Measurements from ENCODE around the gene MLC1.
A peak's percentile ranks its signal among the peaks of the same experiment; 100 is the strongest.
"Not testable (repeated sequence)": the region's sequence is repeated elsewhere in the genome, so short reads cannot be mapped to it uniquely, and the experiment has no call there.

The MLC1 gene

GRCh38 chr22:50104141-50104544, 18.9 kb upstream of the MLC1 start:
- DNase-seq: no peak

GRCh38 chr22:50102946-50103345, 17.7 kb upstream of the MLC1 start:
- no peak for DNase-seq

- DNase-seq: no peak
These were observed 16.8 kb upstream of the MLC1 start for GRCh38 chr22:50101870-50102565.

- DNase-seq: no peak
These were observed 12.8 kb upstream of the MLC1 start for GRCh38 chr22:50098052-50098451.

- DNase-seq: no peak
These were observed 7.1 kb upstream of the MLC1 start for GRCh38 chr22:50092342-50092741.

- no peak for DNase-seq
These were observed 6.0 kb upstream of the MLC1 start for GRCh38 chr22:50091092-50091768.

- no peak for DNase-seq
These were observed 5.1 kb upstream of the MLC1 start for GRCh38 chr22:50090412-50090714.

GRCh38 chr22:50089682-50090411, 4.6 kb upstream of the MLC1 start, which contains the start of gene MOV10L1:
MOV10L1 (plus strand) TSS chr22:50090006; CDS start chr22:50090089, 83 bp downstream.
- peak in 11 of 56 donors; percentile 23 to 53 (median 34) for DNase-seq

GRCh38 chr22:50089231-50089630, 4.0 kb upstream of the MLC1 start:
- no peak for DNase-seq

- no peak for DNase-seq
These were observed 2.9 kb upstream of the MLC1 start for GRCh38 chr22:50088096-50088495.

- no peak for DNase-seq
These were observed 2.4 kb upstream of the MLC1 start for GRCh38 chr22:50087646-50088045.

GRCh38 chr22:50086975-50087374, 1.7 kb upstream of the MLC1 start:
- not testable (repeated sequence) for DNase-seq

- DNase-seq: no peak
These were observed 1.3 kb upstream of the MLC1 start for GRCh38 chr22:50086526-50086925.

- no peak for DNase-seq
These were observed 608 bp downstream of the MLC1 start for GRCh38 chr22:50084614-50085021.

GRCh38 chr22:50084080-50084477, 1.1 kb downstream of the MLC1 start:
- no peak for DNase-seq

- no peak for DNase-seq
These were observed 1.7 kb downstream of the MLC1 start for GRCh38 chr22:50083462-50084079.

- DNase-seq: no peak
These were observed 2.2 kb downstream of the MLC1 start for GRCh38 chr22:50082961-50083461.

- DNase-seq: no peak
These were observed 3.0 kb downstream of the MLC1 start for GRCh38 chr22:50082197-50082715.

- no peak for DNase-seq
These were observed 3.6 kb downstream of the MLC1 start for GRCh38 chr22:50081426-50082196.

- no peak for DNase-seq
These were observed 5.2 kb downstream of the MLC1 start for GRCh38 chr22:50080077-50080465.

GRCh38 chr22:50078761-50079160, 6.5 kb downstream of the MLC1 start:
- no peak for DNase-seq
